CD8-positive, alpha-beta memory T cell (primary cell): ENCODE results near the gene NPNT. TPM values are rescaled to one million over a fixed set of nuclear protein-coding genes. Genes with fewer than 3 reads are reported as not detected.

Experiments used
- CTCF ChIA-PET: fragments of 350-600 bp; sonication (Branson Sonifier 250); formaldehyde crosslinking; loops from one replicate; lab custom pipeline; 2021; ENCODE audit warnings: antibody characterized with exemption; lab: Charles Lee
- POLR2A ChIA-PET: fragments of 350-600 bp; sonication (Branson Sonifier 250); formaldehyde crosslinking; loops from one replicate; lab custom pipeline; 2021; ENCODE audit warnings: antibody characterized with exemption; lab: Charles Lee
- DNase-seq, 5 donors: peaks; one replicate each; pipeline versions ENCODE4 v3.0.0 to v3.0.0-alpha.2; 2020 to 2022; ENCODE audit warnings: mixed read lengths in 1 of 5
- H3K27ac ChIP-seq: one replicate; pipeline ENCODE4 v1.7.0; 2013; ENCODE audit warnings: low read depth, mild to moderate bottlenecking, low read length, moderate library complexity
- H3K27me3 ChIP-seq: 2 replicates; pipeline ENCODE4 v1.7.0; 2013; ENCODE audit warnings: low read length, mild to moderate bottlenecking; ENCODE audit not compliant: insufficient read depth, poor library complexity, severe bottlenecking
- H3K36me3 ChIP-seq: 2 replicates; pipeline ENCODE4 v1.7.0; 2013; ENCODE audit warnings: mild to moderate bottlenecking, low read length, moderate library complexity; ENCODE audit not compliant: insufficient read depth
- H3K4me1 ChIP-seq: 2 replicates; pipeline ENCODE4 v1.7.0; 2013; ENCODE audit warnings: mild to moderate bottlenecking, low read length, moderate library complexity; ENCODE audit not compliant: insufficient read depth
- H3K4me3 ChIP-seq: 2 replicates; pipeline ENCODE4 v1.7.0; 2013; ENCODE audit warnings: mild to moderate bottlenecking, low read length
- H3K9me3 ChIP-seq: 2 replicates; pipeline ENCODE4 v1.7.0; 2013; ENCODE audit warnings: mild to moderate bottlenecking, low read length
- H3K27ac Mint-ChIP-seq, 8 donors: one replicate each; pipeline ENCODE4 v1.8.0; 2020 to 2021; ENCODE audit warnings: mixed read lengths in 8 of 8, mild to moderate bottlenecking in 6 of 8, inconsistent platforms in 3 of 8, moderate library complexity in 3 of 8
- H3K27me3 Mint-ChIP-seq, 2 donors: one replicate each; pipeline ENCODE4 v1.8.0; 2020 to 2021; ENCODE audit warnings: mixed read lengths in 2 of 2, mild to moderate bottlenecking in 1 of 2, moderate library complexity in 1 of 2
- H3K36me3 Mint-ChIP-seq, 3 donors: one replicate each; pipeline ENCODE4 v1.8.0; 2020 to 2021; ENCODE audit warnings: mixed read lengths in 3 of 3, inconsistent platforms in 1 of 3, mild to moderate bottlenecking in 1 of 3
- H3K4me1 Mint-ChIP-seq, 3 donors: one replicate each; pipeline ENCODE4 v1.8.0; 2020 to 2021; ENCODE audit warnings: mixed read lengths in 3 of 3, inconsistent platforms in 1 of 3, mild to moderate bottlenecking in 1 of 3
- H3K4me3 Mint-ChIP-seq, 7 donors: one replicate each; pipeline ENCODE4 v1.8.0; 2020 to 2021; ENCODE audit warnings: mixed read lengths in 7 of 7, mild to moderate bottlenecking in 6 of 7, moderate library complexity in 4 of 7, inconsistent platforms in 2 of 7
- H3K9me3 Mint-ChIP-seq, 5 donors: one replicate each; pipeline ENCODE4 v1.8.0; 2020 to 2022; ENCODE audit warnings: mixed read lengths in 5 of 5, mild to moderate bottlenecking in 3 of 5, moderate library complexity in 2 of 5, inconsistent platforms in 1 of 5
- polyA plus RNA-seq: library from polyadenylated mRNA; unstranded; fragments of 300-500 nt; fragmentation: Illumina TruSeq; gene quantifications from one replicate; pipeline ENCODE4 v1.2.3, GENCODE V29; 2021
- total RNA-seq, 2 experiments: library from RNA; stranded (reverse); gene quantifications; one replicate each; pipeline ENCODE4 v1.2.3, GENCODE V29; 2021

Gene NPNT
- total and polyA plus RNA-seq, 3 experiments from 2014 or later: not detected

GRCh38 chr4:105871997-105872396, 23.3 kb upstream of the NPNT start:
- ChIA-PET POLR2A (no interaction called here), CTCF (no interaction called here)
- Histone ChIP-seq H3K27ac (no peak overlapping the region), H3K4me3 (no peak overlapping the region), H3K36me3 (no peaks in the 10 kb centered on the region), H3K4me1 (no peaks in the 10 kb centered on the region), H3K9me3 (no peaks in the 10 kb centered on the region), H3K27me3 (no peaks in the 10 kb centered on the region)
- Mint-ChIP-seq H3K4me3 (no peak overlapping the region), H3K27me3 (peaks cover 0 to 2% of the 10 kb centered on the region in 2 donors), H3K4me1 (no peaks in the 10 kb centered on the region), H3K27ac (no peak overlapping the region), H3K9me3 (peaks cover 0 to 2% (median 0%) of the 10 kb centered on the region in 5 donors), H3K36me3 (no peaks in the 10 kb centered on the region)
- DNase-seq: no peak

- CTCF ChIA-PET: no interaction called here
- Histone ChIP-seq H3K27me3 (no peaks in the 10 kb centered on the region), H3K4me3 (no peak overlapping the region), H3K36me3 (no peaks in the 10 kb centered on the region), H3K9me3 (no peaks in the 10 kb centered on the region), H3K27ac (no peak overlapping the region), H3K4me1 (no peaks in the 10 kb centered on the region)
- no peaks in the 10 kb centered on the region for H3K36me3 Mint-ChIP-seq
- POLR2A ChIA-PET: no interaction called here
- peaks cover 0 to 2% (median 0%) of the 10 kb centered on the region in 5 donors for H3K9me3 Mint-ChIP-seq
- H3K27ac Mint-ChIP-seq: no peak overlapping the region
- no peak for DNase-seq
- no peaks in the 10 kb centered on the region for H3K4me1 Mint-ChIP-seq
- H3K27me3 Mint-ChIP-seq: peaks cover under 1 to 6% of the 10 kb centered on the region in 2 donors
- H3K4me3 Mint-ChIP-seq: no peak overlapping the region
These were observed 20.0 kb upstream of the NPNT start for GRCh38 chr4:105875233-105875632.

DNA sequence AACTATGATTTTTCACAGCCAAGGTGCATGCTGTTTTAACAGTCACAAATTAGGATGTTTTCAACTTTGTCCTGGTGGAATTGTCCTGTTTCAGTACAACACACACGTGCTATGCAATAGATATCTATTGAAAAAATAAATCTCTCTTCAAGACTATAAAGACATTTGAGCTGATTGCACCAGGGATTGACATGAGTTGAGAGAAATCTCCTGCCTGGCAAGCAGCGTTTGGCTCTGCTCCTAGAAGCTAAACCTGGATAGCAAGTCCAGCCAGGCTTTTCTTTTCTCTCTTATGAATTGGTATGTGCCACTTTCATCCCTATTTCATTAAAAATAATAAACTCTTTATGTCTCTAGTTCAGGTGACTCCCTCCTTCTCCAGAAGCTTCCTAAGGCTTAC, 16.6 kb upstream of the NPNT start:
- no peak overlapping the region for H3K4me3 Mint-ChIP-seq
- peaks cover 0 to 6% of the 10 kb centered on the region in 2 donors for H3K27me3 Mint-ChIP-seq
- no peaks in the 10 kb centered on the region for H3K4me1 Mint-ChIP-seq
- H3K9me3 Mint-ChIP-seq: peaks cover 0 to 5% (median 2%) of the 10 kb centered on the region in 5 donors
- Histone ChIP-seq H3K27ac (no peak overlapping the region), H3K4me3 (no peak overlapping the region), H3K4me1 (no peaks in the 10 kb centered on the region), H3K36me3 (no peaks in the 10 kb centered on the region), H3K9me3 (no peaks in the 10 kb centered on the region), H3K27me3 (no peaks in the 10 kb centered on the region)
- POLR2A ChIA-PET: no interaction called here
- no peaks in the 10 kb centered on the region for H3K36me3 Mint-ChIP-seq
- no peak for DNase-seq
- no peak overlapping the region for H3K27ac Mint-ChIP-seq
- CTCF ChIA-PET: no interaction called here

GRCh38 chr4:105887508-105887907, 7.8 kb upstream of the NPNT start:
- no peak overlapping the region for H3K4me3 ChIP-seq
- H3K27ac ChIP-seq: no peak overlapping the region
- Mint-ChIP-seq H3K36me3 (no peaks in the 10 kb centered on the region), H3K27me3 (peaks cover 3 to 9% of the 10 kb centered on the region in 2 donors), H3K9me3 (peaks cover 0 to 11% (median 4%) of the 10 kb centered on the region in 5 donors), H3K27ac (no peak overlapping the region), H3K4me3 (no peak overlapping the region), H3K4me1 (no peaks in the 10 kb centered on the region)
- H3K36me3 ChIP-seq: no peaks in the 10 kb centered on the region
- no peaks in the 10 kb centered on the region for H3K4me1 ChIP-seq
- CTCF ChIA-PET: no interaction called here
- H3K27me3 ChIP-seq: no peaks in the 10 kb centered on the region
- POLR2A ChIA-PET: interaction anchor here (0.6 kb wide), 1 partner anchor 1134 kb away, joined by 3 read pairs; no protein-coding TSS in a partner anchor
- DNase-seq: no peak
- H3K9me3 ChIP-seq: no peaks in the 10 kb centered on the region

DNA sequence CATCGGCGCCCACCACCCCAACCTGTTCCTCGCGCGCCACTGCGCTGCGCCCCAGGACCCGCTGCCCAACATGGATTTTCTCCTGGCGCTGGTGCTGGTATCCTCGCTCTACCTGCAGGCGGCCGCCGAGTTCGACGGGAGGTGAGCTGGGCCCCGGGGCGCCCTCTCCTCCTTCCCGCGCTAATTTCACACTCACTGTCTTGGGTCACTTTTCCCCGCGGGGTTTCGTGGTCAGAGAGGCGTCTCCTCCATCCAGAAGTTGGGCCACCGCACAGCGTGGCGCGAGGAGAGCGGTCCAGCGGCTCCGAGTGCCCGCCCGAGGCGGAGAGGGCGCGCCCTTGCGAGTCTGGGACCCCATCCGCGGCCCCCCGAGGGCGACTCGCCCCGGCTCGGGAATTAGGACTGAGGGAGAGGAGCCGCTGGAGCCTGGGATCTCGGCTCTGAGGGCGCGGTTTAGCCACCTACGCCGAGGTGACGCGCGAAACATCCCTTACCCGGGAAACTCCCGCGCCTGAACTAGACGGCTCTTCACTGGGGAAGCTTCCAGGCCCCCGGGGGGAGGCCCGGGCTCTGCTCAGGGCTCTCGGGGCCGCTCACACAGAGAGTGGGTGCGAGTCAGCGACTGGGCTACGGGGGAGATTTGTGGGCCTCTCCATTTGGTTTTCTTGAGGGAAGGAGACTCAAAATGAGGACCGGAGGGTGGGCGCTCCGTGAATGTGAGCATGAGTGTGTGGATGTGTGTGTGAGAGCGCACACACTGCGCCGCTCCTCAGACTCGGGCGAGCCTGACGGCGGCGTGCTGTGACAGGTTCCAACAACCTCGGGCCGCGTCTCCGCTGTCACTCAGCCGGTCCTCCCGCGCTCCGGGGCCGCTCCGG, 551 bp downstream of the NPNT start:
- H3K27me3 Mint-ChIP-seq: peaks cover 38 to 62% of the 10 kb centered on the region in 2 donors
- Histone ChIP-seq H3K36me3 (no peaks in the 10 kb centered on the region), H3K9me3 (no peaks in the 10 kb centered on the region), H3K27ac (no peak overlapping the region), H3K4me3 (no peak overlapping the region), H3K27me3 (peaks cover 6% of the 10 kb centered on the region), H3K4me1 (no peaks in the 10 kb centered on the region)
- H3K4me1 Mint-ChIP-seq: peaks cover 2 to 10% (median 5%) of the 10 kb centered on the region in 3 donors
- no peak overlapping the region for H3K4me3 Mint-ChIP-seq
- H3K9me3 Mint-ChIP-seq: peaks cover 0 to 4% (median 2%) of the 10 kb centered on the region in 5 donors
- ChIA-PET POLR2A (no interaction called here), CTCF (no interaction called here)
- H3K27ac Mint-ChIP-seq: no peak overlapping the region
- no peaks in the 10 kb centered on the region for H3K36me3 Mint-ChIP-seq
- DNase-seq: no peak

- ChIA-PET POLR2A (no interaction called here), CTCF (no interaction called here)
- Mint-ChIP-seq H3K36me3 (no peaks in the 10 kb centered on the region), H3K4me3 (peak overlapping the region in 1 of 7 donors; percentile 10), H3K4me1 (peaks cover 2 to 10% (median 5%) of the 10 kb centered on the region in 3 donors), H3K9me3 (peaks cover 0 to 4% (median 2%) of the 10 kb centered on the region in 5 donors), H3K27me3 (peaks cover 37 to 61% of the 10 kb centered on the region in 2 donors), H3K27ac (no peak overlapping the region)
- DNase-seq: no peak
- Histone ChIP-seq H3K27me3 (peaks cover 6% of the 10 kb centered on the region), H3K4me3 (no peak overlapping the region), H3K4me1 (no peaks in the 10 kb centered on the region), H3K9me3 (no peaks in the 10 kb centered on the region), H3K27ac (no peak overlapping the region), H3K36me3 (no peaks in the 10 kb centered on the region)
These were observed 1.2 kb downstream of the NPNT start for GRCh38 chr4:105896461-105896942.

DNA sequence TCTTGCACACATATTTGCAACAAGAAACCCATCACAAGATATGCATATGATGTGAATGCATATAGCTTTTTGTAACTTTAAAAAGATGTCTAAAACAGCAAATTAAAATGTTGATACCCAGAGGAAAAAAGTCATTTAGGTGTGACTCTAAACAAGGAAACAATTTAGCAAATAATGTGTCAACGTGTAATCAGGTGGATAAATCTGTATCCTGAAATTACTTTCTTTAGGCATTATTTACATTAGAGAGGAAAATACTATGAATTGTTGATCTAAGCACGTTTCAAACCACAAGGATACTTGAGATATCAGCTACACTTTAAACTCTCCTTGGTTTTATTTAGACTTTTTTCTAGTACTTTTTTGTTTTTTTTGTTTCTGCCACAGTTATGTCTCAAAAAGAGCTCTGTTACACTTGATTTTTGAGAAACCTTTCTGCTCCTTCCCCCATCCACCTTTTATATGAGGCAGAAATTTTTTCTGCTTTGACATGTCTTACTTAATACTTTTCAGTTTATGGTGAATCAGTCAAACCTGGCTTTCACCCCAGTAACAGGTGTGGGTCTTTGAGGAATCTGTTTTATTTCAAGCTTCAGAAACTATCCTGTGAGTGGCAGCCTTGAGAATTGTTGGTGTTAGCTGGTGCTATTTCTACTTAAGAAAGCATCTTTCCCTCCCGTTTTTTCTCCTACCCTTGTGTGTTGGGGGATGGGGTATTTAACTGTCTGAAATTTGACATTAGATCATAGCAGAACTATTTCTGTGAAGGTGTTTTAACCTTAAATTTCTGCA, 1.9 kb downstream of the NPNT start:
- Mint-ChIP-seq H3K36me3 (no peaks in the 10 kb centered on the region), H3K4me3 (no peak overlapping the region), H3K9me3 (peaks cover 0 to 4% (median under 1%) of the 10 kb centered on the region in 5 donors), H3K4me1 (peaks cover 2 to 10% (median 5%) of the 10 kb centered on the region in 3 donors), H3K27me3 (peaks cover 37 to 60% of the 10 kb centered on the region in 2 donors), H3K27ac (no peak overlapping the region)
- ChIA-PET POLR2A (no interaction called here), CTCF (no interaction called here)
- no peak overlapping the region for H3K4me3 ChIP-seq
- no peak overlapping the region for H3K27ac ChIP-seq
- H3K36me3 ChIP-seq: no peaks in the 10 kb centered on the region
- H3K4me1 ChIP-seq: no peaks in the 10 kb centered on the region
- peaks cover 6% of the 10 kb centered on the region for H3K27me3 ChIP-seq
- DNase-seq: no peak
- no peaks in the 10 kb centered on the region for H3K9me3 ChIP-seq

DNA sequence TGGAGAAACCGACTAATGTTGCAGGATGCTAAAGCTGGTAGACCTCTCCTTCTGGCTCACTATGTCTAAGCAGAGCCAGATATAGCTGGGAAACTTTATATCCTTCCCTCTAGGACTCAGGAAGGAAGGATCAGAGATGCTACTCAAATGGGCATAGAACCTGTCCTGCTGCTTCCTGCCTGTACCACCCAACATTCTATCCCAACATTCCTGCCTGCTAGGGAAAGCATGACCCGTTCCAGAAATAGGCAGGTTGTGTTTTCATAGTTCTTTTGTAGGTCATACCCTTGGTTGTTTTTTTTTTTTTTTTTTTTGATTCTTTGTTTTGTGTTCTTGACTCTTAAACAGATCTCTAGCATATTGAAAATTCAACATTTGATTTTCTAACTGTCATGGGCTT, 5.3 kb downstream of the NPNT start:
- H3K36me3 Mint-ChIP-seq: no peaks in the 10 kb centered on the region
- no peaks in the 10 kb centered on the region for H3K36me3 ChIP-seq
- H3K9me3 Mint-ChIP-seq: no peaks in the 10 kb centered on the region
- no peak overlapping the region for H3K27ac ChIP-seq
- CTCF ChIA-PET: no interaction called here
- peaks cover 2 to 10% (median 5%) of the 10 kb centered on the region in 3 donors for H3K4me1 Mint-ChIP-seq
- H3K4me1 ChIP-seq: no peaks in the 10 kb centered on the region
- no peaks in the 10 kb centered on the region for H3K9me3 ChIP-seq
- no peak overlapping the region for H3K27ac Mint-ChIP-seq
- no peak for DNase-seq
- H3K4me3 Mint-ChIP-seq: no peak overlapping the region
- POLR2A ChIA-PET: no interaction called here
- H3K27me3 Mint-ChIP-seq: peaks cover 25 to 37% of the 10 kb centered on the region in 2 donors
- H3K4me3 ChIP-seq: no peak overlapping the region
- no peaks in the 10 kb centered on the region for H3K27me3 ChIP-seq
